Endometrium (tissue), 2 donors: ENCODE data around the gene PACSIN2.
"Not testable (repeated sequence)": the region's sequence is repeated elsewhere in the genome, so short reads cannot be mapped to it uniquely, and the experiment has no call there.

Experiments
- FAIRE-seq: peaks from 2 replicates; lab custom pipeline; 2012; peaks lifted over from hg19 to GRCh38; lab: Jason Lieb, UNC
- donor health status: control.
- donor health status: control.

PACSIN2 gene

DNA sequence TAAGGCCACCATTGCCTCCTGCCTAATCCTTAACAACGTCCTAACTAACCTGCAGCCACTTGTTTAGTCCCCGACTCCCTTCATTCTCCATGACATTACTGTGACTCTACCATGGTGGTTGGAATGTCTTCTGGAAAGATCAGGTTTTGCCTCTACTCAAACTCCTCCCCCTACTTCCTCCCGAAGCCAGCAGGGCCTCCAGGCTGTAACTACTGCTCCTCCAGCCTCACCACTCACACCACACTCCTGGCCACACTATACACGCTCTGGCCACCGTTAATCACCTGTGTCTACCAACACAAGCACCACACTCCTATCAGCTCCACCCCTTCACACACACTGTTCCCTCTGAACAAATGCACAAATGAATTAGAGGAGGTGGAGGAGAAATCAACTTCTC is 69.2 kb downstream of the PACSIN2 start:
- no peak for FAIRE-seq

DNA sequence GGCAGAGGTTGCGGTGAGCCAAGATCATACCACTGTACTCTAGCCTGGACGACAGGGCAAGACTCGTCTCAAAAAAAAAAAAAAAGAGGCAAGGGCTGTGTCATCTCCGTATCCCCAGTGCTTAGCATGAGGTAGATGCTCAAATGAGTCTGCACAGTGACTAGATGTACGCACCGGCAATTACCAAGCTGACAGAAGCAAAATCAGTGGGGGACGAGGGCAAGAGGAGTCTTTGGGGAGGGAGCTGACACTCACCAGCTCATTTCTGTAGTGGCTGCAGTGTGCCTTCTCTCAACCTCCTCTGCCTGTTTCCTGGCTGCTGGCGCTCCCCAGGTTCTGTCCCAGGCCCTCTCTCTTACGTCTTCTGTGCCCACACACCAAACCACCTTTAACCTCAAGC is 69.9 kb downstream of the PACSIN2 start:
- no peak for FAIRE-seq

DNA sequence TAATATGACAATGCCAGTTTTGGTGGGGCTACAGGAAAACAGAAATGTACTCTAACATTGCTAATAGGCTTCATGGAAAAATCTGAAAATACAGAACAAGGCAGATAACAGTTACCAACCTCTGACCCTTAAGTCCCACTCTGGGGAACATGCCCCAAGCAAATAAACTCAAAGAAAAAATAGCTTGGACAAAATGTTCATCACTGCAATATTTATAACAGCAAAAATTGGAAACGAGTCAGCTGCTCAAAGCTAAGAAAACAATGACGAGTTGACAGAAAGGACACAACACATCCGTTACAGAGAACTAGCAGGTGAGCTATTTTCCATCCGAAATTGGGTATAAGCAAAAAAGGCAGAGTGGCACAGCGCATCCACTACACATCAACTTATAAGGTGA is 70.5 kb downstream of the PACSIN2 start:
- FAIRE-seq: no peak

DNA sequence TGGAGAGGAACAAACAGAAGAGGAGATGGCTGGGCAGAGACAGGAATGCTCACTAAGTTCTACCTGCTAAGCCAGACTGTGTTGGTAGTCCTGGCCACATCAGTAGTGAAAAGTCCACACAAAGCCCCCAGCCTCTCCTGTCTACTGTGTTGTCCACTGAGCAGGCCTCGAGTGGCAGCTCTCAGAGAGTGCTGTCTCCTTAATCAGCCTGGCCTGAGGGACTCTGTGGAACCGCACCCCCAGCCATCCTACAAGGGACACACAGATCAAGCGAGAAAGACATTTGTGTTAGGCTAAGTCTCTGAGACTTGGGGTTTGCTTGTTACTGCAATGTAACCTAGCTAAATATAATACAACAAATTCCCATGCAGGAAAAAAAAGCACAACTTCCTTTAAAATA is 71.0 kb downstream of the PACSIN2 start:
- FAIRE-seq: no peak

DNA sequence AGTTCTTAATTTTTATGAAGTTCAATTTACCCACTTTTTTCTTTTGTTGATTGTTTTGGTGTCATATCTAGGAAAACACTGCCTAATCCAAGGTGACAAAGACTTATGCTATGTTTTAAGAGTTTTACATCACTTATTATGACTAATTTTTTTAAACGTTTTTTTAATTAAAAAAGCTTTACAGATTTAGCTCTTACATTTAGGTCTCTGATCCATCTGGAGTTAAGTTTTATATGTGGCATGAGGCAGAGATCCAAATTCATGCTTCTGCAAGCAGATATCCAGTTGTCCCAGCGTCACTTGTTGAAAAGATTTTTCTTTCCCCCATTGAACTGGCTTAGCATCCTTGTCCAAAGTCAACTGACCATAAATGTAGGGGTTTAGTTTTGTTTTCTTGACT is 72.6 kb downstream of the PACSIN2 start:
- FAIRE-seq: no peak

DNA sequence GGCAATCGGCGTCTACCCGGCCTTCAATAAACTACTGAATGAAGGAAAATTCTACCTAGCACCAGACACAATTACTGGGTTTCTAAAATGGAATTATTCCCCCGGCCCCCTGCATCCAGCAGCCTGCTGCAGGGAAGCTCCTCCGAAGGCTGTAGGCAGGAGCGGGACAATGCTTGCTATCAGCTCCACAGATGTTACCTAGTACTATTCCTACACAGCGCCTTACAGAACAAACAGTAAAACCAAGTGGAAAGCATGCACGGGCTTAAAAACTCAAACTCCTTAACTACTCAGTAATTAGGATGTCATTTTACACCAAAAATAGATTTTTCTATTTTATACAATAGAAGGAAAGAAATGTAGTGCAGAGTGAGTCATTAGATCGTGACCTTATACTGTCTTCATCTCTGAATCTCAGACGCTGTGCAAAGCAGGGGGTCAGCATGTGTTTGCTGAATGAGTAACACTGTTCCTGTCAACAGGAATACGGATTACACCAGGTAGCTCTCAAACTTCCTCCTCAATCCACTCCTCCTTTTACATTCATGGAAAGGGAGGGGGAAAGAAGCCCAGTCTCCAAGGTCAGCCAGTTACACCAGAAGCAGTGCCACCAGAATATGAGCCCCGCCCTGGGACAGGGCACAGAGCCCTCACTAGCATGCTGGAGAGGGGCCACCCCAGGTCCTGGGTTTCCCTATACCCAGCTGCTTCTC is 74.9 kb downstream of the PACSIN2 start:
- FAIRE-seq: no peak

DNA sequence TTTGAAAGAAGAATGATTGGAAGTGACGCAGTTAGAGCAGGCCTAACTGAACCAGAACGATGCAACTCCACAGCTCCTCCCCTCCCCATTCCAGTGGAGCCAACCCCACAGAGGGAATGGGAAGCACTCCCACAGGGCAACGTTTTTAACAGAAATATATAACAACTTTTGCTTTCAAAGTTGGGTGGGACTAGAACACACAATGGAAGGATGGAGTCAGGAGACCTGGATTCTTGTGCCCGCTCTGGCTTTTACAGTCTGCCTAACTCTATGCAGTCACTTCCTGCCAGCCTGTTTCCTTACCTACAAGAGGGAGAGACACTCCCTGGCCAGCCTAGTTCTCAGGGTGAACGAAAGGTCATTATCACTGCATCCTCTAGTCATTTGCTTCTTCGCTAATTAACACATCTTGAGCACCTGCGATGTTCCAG is 75.5 kb downstream of the PACSIN2 start:
- FAIRE-seq: no peak

DNA sequence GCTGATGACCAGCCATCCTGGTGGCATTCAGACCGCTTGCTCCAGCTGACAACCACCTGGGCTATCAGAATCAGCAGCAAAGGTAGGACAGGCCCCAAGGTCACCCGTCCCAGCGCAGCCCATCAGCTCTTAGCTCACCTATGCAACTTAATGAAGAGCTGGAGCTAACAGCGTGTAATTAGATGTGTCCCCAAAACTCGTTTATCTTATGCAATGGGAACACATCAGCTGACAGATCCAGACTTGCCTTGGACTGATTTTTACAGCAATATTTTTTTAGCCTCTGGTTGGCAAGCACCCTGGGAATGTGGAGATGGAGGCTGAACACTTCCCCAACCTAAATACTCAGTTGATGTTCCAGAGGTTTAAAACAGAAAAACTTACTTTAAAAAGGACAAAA is 76.0 kb downstream of the PACSIN2 start:
- FAIRE-seq: no peak

DNA sequence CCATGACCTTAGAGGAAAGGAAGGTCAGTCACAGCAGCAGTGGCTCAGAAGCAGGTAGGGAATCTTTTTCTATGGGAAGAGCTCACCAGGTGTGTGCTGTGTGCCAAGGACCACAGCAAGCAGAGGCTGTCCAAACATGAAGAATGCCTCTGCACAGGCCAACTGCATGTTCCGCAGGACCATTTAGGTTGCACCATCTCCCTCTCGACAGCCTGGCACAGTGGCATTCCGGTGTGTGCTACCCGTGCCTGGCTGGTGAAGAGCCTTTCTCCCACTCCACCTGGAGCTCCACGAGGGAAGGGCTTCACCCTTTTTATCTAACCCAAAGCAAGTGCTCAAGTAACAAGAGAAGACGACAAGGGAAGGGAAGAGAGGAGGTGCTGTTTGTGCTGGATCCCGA is 76.5 kb downstream of the PACSIN2 start:
- no peak for FAIRE-seq

DNA sequence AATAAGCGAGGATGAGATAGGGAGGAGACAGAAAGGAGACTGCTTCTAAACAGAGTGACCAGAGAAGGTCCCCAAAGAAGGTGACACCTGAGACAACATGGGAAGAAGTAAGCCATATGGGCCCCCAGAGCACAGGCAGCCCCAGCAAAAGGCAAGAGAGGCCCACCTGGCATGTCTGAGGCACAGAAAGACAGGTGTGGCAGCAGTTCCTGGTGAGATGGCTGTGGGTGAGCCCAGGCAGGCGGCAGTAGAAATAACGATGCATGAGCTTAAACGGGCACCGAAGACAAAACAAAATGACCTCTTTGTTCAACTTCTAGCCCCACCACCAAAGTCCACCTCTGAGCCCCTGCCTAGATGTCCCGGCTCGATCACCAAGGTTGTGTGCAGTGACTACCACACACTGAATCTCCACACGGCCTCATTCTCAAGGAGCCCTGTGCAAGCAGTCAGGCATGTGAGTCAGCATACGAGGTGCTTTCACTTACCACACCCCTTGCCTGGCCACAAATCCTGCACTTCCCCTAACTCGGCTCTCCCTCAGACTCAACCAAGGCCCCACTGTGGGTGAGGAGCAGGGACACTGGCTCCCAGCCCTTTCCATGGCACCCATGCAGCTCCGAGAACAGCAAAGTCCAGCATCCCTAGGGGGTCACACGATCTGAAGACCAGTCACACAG is 77.6 kb downstream of the PACSIN2 start:
- no peak for FAIRE-seq

DNA sequence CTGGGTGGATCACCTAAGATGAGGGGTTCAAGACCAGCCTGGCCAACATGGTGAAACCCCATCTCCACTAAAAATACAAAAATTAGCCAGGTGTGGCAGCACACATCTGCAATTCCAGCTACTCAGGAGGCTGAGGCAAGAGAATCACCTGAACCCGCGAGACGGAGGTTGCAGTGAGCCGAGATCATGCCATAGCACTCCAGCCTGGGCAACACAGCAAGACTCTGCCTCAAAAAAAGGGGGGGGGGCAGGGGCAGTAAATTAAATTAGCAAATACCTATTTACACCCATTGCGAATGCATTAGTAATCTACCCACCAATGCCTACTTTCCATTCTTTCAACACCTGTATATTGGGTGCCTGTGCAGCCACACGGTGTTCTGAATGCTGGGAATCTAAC is 78.3 kb downstream of the PACSIN2 start:
- FAIRE-seq: not testable (repeated sequence)

DNA sequence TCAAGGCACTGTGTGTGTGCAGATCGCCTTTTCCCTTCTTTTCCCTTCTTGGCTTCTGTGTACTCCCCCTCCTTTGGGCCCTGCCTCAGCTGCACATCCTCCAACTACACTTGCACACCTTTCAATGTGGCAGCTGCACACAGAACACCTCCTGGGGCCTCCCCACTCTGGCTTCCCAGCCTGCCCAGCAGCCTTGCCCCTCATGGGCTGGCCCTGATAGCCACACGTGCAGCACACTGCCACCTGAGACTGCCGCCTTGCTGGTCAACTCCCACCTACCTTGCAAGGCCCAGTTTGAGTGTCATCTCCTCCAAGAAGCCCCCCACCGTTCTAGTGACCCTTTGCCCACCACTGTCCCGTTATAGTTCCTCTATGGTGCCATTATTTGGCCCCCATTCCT is 80.6 kb downstream of the PACSIN2 start:
- FAIRE-seq: no peak

DNA sequence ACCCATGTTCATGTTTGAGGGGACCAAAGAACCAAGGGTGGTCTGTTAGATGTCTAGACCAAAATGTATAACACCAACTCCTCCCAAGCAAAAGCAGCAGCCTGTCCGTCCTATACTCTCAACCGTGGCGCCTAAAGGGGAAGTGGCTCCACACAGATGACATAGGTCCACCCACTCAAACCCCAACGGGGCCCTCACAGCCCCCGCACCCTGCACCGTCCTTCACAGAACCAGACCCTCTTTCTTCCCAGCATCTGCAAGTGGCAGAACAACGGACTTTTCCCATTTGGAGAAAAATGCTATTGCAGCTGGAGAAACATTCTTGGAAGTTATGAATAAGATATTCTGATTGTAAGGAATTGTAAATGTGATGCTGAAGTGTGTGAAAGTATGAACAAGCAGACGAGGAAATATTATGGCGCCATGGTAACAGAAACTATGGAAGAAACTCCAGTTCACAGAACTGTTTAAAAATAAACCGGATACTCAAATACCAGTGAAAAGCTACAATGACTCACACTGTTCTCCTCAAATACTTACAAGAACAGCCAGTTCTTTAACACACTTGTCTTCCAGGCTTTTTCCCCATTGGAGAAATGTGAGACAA is 81.4 kb downstream of the PACSIN2 start:
- FAIRE-seq: peak; percentile 65

DNA sequence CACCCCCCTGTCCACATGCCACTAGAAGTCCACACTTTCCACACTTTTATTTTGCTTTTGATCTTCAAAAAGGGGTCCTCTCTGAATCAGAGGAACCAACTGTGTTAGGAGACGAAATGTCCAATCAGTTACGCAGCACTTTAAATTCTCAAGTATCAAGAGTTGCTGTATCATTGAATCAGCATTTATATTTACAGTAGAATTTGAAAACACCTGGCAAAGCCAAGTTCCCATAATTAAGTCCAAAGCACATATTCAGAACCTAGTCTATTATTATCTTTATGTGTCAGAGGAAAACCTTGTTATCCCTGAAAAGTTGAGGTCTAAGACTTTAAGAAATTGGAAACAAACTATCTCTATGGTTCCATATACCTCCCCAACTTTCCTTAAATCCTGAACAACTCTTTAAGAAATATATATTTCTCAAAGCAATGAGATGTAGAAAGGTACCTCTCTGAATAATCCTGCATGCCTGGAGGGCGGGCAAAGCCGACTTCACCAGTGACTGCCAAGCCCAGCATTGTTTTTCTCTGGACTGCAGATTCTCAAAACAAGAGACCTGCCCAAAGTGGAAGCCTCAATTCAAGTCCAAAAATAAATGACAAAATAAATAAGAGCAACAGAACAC is 82.0 kb downstream of the PACSIN2 start:
- FAIRE-seq: no peak

DNA sequence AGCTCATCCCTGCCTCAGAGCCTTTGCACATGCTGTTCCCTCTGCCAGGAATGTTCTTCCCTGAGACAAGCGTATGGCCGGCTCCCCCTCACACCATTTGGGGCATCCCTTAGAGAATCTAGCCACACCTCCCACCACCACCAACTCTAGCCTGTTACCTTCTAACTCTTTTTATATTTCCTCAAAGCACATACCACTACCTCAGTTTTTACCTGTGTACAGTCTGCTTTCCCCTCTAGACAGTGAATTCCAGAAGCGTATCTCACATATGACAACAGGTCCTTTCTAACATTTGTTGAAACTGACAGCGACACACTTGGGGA is 82.8 kb downstream of the PACSIN2 start:
- FAIRE-seq: no peak

DNA sequence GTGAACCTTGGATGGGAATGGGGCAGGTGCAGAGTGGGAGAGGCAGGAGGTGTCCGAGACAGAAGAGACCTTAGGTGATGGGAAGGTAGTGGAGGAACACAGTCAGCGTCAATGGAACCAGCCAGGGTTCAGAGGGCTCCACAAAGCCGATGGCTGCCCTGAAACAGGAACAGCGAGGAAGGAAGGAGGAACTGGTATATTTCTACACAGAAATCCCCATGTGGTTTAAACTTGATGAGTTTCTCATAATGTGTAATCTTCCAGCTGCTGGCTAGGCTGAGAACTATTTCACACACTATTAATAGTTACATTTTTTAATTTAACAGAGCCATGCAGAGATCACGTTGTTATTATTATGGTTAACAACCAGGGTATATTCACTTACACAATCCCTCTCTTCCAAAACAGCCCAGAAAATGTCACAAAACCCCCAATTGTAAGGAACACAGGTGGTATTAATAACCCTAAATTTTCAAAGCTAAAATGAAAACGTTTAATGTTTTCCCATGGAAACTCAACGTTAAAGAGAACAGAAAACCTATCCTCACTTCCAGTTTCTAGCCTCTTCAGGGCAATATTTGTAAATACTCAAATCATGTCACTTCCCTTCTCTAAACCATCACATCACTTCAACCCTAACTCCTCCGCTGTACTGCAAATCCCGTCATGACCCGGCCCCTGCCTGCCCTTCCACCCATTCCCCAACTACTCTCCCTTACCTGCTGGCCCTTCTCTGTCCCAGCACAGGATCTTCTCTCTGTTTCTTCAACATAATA is 83.3 kb downstream of the PACSIN2 start:
- peak; percentile 66 for FAIRE-seq

DNA sequence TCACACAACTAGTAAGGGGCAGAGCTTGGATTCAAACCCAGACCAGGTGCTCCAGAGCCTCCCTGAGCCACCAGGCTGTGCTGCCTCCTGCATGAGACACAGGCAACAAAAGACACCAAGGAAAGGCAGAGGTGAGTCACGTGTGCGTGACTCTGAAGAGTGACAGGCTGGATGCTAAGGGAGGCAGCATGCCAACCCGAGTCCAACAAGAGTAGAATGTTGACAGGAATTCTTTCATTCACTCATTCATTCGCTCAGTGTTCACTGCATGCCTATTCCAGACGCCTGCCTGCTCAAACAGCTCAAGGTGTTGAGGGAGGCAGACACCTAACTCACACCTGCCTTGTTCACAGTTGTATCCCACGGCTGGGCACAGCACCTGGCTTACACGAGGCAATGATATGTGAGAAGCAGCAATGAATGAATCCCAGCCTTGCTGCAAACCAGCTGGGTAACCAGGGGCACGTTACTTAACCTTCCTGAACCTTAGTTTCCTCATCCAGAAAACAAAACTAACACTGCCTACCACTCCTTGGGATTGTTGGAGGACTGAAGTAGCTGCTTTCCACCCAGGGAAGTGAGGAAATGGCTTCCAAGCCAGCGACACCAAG is 84.0 kb downstream of the PACSIN2 start:
- no peak for FAIRE-seq

DNA sequence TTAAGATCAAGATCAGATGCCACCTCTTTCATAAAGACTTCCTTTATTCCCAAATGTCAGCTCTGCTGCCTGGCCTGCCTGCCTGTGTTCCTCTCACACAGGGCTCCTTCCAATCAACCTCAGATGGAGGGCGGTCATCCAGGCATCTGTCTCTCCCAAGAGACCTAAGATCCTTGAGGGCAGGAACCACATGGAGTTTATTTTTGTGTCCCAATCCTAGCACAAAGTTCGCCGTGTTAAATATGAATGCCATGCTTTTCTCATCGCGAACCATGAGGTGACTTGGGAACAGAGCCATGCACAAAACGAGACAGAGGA is 85.2 kb downstream of the PACSIN2 start:
- no peak for FAIRE-seq

DNA sequence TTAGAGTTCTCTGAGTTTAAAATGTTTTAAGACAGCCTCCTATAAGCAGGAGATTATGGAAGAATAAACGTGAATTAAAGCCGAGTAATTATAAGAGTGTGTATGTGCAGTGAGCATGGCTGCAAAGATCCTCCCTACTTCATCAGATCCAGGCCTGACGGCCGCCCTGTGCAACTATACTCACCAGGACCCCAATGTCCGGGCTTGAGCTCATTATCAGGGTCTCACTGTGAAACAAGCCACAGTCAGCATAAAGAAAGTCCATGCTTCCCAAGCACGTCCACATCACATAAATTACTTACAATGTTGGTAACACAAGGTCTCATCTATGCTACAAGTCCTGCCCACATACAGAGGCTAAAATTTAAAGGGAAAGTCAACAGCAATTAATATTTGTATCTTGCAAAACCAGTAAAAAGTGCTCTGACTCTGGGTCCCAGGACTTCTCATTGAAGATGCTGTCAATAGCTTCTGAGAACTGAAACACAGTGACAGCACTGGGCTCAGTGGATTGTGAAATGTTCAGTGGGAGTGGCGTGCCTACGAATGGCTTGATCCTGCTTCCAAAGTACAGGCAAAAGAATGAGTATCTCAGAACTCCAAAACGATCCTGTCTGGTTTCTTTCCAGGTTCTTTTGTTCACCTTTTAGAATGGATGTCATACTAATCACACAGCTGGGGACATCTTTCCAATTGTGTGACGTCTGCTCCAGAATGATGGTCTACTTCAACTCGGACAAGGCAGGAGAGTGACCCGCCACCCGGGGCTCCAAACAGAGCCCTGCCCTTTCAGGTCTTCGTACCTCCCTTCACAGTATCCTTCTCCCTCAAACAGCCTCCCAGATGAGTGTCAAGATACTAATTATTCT is 85.7 kb downstream of the PACSIN2 start:
- no peak for FAIRE-seq

DNA sequence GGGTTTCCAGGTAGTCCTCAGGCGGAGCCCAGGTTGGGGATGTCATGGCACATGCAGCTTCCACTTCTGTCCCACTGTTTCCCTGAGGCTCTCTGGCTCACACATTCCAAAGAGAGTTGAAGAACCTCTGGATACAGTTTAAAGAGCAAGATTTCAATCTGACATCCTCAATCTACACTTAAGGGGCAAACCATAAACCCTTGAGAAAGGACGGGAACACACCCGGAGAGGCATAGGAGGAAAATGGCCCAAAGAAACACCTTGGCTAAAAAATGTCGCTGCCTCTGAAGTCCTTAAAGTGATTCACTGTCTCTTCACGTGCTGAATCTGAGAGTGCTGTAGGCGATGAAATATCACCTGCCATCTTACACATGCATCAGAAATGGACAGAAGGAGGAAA is 87.0 kb downstream of the PACSIN2 start:
- no peak for FAIRE-seq

DNA sequence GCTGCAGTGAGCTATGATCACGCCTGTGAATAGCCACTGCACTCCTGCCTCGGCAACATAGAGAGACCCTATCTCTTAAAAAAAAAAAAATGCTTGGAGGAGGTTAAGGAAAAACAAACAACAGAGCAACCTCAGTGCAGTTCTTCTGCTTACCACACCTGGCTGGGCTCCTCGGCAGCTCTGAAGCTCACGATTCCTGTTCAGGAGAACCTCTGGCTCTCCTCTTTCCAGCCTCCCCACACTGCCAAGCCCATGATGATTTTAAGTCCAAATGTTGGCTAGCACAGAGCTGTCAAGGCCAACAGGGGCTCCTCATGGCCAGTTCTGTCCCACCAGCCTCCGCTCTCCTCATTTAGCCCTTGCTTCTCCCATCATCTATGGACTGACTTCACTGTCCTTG is 88.2 kb downstream of the PACSIN2 start:
- no peak for FAIRE-seq
